Measurements from ENCODE around the gene AP3B2.
A peak's percentile ranks its signal among the peaks of the same experiment; 100 is the strongest.
"Not testable (repeated sequence)": the region's sequence is repeated elsewhere in the genome, so short reads cannot be mapped to it uniquely, and the experiment has no call there.

The AP3B2 gene, protein sequence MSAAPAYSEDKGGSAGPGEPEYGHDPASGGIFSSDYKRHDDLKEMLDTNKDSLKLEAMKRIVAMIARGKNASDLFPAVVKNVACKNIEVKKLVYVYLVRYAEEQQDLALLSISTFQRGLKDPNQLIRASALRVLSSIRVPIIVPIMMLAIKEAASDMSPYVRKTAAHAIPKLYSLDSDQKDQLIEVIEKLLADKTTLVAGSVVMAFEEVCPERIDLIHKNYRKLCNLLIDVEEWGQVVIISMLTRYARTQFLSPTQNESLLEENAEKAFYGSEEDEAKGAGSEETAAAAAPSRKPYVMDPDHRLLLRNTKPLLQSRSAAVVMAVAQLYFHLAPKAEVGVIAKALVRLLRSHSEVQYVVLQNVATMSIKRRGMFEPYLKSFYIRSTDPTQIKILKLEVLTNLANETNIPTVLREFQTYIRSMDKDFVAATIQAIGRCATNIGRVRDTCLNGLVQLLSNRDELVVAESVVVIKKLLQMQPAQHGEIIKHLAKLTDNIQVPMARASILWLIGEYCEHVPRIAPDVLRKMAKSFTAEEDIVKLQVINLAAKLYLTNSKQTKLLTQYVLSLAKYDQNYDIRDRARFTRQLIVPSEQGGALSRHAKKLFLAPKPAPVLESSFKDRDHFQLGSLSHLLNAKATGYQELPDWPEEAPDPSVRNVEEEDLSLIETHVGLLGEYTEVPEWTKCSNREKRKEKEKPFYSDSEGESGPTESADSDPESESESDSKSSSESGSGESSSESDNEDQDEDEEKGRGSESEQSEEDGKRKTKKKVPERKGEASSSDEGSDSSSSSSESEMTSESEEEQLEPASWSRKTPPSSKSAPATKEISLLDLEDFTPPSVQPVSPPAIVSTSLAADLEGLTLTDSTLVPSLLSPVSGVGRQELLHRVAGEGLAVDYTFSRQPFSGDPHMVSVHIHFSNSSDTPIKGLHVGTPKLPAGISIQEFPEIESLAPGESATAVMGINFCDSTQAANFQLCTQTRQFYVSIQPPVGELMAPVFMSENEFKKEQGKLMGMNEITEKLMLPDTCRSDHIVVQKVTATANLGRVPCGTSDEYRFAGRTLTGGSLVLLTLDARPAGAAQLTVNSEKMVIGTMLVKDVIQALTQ

DNA sequence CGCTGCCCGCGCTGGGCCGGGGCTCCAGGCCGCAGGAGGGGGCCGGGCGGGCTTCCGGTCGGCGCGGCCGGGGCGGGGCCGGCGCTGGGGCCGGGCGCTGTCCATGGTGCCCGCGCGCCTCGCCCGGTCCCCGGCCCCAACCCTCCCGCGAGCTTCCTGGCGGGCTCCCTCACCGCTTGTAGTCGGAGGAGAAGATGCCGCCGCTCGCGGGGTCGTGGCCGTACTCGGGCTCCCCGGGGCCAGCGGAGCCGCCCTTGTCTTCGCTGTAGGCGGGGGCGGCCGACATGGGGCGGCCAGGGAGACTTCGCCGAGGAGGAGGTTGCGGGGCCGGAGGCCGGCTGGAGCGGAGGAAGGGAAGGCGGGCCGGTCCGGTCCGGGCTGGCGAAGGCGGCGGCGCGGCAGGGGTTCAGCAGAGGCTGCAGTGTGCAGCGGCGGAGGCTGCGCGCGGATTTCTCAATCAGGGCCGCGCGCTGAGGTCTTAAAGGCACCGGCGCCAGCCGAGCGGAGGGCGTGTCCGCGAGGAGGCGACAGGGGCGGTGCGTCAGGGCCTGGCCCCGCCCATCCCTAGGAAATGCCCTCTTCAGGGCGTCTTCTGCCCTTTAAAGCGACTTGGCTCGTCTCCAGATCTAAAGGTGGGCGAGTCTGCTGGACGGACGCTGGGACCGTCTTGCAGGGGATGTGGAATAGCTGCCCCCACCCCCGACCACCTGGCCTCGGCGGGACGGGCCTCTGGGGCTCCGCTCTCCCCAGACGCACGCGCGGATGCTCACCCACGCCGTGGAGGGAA, at the start of gene AP3B2:
Gene AP3B2 (minus strand): TSS at position 455 of the 787 bp plus-strand sequence. CDS start 169 bp downstream, at position 286.
- DNase-seq = peak; percentile 44

DNA sequence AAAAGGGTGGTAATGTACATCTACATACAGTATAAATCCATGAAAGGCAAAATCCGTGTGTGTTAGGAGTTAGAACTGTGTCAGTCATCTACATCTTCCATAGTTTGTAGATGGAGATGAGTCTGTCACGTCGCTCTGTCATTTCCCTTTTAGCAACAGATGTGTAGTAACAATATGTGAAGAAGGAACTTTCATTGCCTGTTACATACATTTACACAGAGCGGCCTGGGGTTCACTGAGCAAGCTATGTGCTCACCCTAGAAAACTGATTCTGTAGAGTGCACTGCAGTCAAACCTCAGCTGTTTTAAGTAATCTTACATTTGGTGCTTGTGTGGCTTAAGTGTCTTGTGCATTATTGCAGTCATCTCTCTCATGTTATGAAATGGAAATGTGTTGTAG, 41.6 kb upstream of the AP3B2 start:
- no peak for DNase-seq

DNA sequence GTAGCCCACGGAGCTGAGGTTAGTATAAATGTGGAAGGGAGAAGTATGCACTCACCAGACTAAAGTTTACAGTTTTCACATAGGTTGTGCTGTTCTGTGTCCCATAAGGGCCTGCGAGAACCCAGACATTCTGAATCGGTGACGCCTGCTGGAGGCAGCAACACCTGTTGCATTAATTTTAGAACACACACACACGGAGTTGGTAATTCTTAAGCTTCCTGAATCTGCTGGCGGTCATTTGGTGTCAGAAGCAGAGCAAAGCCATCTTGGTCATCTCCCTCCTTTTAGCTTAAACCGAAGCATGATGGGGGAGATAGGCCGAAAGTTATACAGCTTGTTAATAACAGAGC, 41.1 kb upstream of the AP3B2 start:
- DNase-seq = no peak

DNA sequence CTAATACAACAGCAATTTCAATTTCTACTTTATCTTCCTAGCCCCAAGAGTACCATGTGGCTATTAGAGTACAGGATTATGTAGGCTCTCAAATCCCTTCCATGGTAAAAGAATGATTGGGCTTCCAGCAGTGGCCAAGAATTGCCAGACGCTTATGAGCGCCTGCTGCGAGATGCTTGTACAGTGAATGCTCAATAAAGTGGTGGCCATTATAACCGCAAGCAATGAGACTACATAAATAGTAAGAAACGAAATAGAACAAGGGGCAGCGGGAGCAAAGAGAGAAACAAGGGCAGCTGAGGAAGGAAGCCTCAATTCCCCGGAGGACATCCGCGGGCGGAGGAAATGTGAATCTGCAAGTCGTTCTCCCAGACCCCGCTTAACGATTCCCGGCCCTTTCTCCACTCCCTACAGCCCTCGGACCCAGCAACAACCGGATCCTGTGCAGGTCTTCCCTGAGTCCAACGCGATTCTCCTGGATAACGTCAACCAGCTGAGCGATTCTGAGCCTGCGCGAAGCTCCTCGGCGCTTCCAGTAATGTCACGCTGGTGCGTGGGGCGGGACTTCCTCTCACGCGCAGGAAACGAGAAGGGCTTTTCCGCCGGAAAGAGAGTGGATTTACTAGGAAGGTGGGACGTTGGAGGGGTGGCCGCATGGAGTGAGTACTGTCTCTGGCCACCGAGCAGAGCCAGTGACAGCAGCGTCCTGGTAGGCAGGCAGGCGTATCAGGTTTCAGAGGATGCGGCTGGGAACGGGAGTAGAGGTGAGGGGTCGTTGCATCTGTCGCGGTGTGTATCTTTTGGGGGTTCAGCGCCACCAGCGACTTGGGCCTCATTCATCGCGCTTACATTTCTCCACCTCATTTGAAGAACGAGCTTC, 40.5 kb upstream of the AP3B2 start:
- DNase-seq = peak; percentile 74

DNA sequence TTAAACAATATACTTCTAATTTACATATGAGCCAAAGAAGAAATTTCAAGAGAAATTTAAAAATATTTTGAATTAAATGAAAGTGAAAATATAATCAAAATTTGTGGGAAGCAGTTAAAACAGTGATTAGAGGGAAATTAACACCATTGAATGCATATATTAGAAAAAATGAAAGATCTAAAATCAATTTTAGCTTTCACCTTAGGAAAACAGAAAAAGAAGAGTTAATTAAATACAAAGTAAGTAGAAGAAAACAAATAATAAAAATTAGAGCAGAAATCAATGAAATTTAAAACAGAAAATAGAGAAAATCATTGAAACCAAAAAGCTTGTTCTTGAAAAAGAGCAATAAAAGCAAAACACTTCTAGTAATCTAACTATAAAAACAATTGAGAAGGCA, 38.6 kb upstream of the AP3B2 start:
- DNase-seq = no peak

DNA sequence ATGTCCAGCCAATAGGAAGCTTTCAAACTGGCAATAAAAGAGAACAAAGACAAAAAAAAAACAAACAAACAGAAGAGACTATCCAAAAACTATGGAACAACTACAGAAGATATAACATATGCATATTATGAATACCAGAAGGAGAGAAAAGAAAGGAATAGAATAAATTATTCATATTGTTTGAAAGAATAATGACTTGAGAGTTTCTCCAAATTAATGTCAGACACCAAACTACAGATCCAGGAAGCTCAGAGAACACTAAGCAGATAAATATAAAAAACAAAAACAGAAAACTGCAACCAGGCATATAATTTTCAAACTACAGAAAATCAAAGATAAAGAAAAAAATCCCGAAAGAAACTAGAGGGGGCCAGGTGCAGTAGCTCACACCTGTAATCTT, 34.1 kb upstream of the AP3B2 start:
- no peak for DNase-seq

DNA sequence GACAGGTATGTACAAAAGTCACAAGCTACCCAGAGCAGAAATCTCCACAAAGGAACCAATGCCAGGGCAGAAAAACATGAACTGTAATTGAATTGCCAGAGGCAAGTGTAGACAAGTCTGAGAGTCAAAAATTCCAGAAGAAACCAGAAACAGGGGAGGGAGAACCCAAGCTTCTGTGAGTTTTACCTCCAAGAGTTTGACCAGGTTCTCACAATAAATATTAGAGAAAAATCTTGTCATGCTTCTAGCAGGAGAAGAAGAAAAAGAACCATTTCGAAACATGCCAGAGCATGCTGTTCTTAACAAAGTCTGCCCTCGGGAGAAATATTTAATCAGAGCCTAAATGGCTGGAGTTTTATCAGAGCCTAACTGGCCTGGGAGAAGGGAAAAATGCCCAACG, 32.5 kb upstream of the AP3B2 start:
- no peak for DNase-seq

DNA sequence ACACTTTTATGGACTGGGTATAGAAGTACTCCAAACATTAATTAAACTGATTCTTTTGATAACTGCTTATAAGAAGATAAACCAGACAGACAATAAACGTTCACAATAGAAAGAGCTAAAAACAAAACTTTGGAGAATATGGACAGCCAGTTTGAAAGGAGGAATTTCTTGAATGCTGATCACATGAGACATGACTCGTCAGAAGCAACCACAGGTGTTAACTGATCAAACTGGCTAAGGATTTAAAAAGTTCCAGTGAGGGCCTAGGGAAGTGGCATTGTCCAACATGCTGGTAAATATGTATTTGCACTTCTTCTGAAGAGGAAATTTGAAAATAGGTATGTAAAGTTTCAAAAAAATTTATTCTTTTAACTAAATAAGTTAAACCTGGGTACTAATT, 29.4 kb upstream of the AP3B2 start:
- DNase-seq = no peak

DNA sequence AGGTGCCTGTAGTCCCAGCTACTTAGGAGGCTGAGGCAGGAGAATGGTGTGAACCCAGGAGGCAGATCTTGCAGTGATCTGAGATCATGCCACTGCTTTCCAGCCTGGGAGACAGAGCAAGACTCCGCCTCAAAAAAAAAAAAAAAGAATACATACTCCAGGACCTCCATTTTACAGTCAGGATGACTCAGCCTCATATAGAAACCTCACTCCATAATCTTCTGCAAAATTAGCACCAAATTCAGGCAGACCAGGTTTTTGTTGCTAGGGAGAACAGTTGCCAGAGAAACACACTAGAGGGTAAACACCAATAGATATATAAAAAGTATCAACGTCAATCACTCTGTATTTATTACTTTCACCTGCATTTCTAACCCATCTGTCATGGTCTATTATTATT, 28.3 kb upstream of the AP3B2 start:
- DNase-seq = no peak

DNA sequence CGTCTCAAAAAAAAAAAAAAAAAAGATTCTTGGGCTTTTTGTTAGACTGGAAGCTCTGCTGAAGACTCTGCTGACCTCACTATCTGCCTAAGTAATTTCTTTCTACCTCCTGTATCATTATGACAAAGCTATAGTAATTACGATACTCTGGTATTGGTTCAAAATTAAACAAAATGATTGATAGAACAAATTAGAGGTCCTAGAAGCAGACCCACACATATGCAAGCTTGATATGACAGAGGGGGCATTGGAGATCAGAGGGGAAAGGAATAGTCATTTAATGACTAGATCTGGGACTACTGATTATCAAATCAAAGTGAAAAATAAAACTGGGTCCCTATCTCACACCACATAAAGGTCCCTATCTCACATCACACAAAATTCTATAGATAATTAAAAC, 21.9 kb upstream of the AP3B2 start:
- no peak for DNase-seq

DNA sequence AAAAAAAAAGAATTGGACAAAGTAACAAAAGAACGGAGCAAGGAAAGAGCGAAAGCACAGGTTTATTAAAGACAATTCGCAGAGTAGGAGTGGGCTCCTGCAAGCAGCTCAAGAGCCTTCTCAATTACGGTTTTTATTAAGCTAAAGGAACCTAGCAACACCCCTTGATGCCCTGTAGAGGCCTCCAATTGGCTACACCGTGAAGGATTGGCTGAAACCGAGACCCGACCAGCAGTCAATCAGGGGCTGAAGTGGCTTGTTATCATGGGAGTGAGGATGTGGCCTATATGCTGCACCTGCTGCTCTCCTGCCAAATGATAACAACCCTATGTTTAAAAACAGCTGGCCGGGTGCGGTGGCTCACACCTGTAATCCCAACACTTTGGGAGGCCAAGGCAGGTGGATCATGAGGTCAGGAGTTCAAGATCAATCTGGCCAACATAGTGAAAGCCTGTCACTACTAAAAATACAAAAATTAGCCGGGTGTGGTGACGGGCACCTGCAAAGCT, 20.4 kb upstream of the AP3B2 start:
- no peak for DNase-seq

DNA sequence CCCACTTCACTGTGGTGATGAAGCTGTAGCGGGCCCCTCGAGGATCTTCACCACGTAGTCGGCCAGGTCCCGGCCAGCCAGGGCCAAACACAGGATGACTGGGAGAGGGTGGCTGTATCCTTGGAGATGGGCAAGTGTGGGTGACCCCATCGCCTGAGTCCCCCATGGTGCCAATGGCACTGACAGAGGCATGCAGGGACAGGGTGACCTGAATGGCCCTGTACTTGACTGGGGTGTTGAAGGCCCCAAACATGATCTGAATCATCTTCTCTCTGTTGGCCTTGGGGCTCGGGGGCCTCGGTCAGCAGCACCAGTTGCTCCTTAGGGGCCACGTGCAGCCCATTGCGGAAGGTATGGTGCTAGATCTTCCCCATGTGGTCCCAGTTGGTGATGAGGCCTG, 17.1 kb upstream of the AP3B2 start:
- no peak for DNase-seq

DNA sequence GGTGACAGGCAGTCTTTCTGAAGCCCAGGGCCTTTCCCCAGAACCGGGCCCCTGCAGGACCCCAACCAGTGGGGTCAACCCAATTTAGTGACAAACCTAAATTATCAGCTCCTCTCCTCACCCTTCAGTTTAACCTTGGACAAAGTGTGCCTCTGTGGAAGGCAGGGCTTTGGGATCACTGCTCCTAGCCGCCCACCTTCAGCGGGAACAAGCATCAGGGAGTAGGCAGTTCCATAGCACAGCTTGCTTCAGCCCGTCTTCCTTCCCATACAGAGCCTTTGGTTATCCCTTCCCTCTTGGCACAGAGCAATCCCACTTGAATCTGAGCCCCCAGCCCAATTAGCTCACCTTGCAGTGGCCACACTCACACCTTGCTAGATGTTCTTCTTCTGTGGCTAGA, 5.3 kb upstream of the AP3B2 start:
- no peak for DNase-seq

DNA sequence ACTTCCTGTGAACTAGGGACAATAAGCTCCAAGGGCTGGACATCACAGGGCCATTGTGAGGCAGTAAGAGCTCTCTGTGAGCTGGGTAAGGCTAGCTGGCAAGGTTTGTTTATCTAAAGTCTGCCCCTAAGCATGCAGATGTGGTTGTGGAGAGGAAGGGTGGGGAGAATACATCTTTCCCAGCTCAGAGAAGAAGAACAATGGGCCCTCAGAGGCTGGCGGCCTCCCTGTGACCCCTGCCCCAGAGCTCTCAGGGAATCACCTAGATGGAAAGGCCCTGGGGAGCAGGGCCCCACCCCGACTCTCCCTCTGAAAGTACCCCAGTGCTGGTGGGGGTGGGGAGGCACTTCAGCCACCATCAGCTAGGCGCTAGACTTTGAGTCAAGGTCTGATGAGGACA, 4.3 kb upstream of the AP3B2 start:
- no peak for DNase-seq

DNA sequence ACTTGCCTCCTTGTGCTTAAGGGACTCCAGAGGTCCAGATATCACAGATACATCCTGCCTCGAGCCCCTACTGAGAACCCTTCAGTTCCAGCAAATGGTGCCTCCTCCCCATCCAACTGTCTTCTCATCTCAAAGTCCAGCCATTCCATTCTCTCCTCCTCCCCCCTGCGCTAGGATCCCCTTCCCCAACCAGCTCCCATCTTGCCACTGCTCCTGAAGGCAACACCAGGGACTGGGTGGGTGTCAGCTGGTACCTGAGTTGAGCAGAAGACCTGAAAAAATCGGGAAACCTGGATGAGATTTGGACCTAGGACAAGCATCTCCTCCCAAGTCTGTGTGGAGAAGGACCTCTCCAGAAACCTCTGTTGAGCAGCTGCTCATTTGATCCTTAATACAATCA, 2.4 kb upstream of the AP3B2 start:
- no peak for DNase-seq

DNA sequence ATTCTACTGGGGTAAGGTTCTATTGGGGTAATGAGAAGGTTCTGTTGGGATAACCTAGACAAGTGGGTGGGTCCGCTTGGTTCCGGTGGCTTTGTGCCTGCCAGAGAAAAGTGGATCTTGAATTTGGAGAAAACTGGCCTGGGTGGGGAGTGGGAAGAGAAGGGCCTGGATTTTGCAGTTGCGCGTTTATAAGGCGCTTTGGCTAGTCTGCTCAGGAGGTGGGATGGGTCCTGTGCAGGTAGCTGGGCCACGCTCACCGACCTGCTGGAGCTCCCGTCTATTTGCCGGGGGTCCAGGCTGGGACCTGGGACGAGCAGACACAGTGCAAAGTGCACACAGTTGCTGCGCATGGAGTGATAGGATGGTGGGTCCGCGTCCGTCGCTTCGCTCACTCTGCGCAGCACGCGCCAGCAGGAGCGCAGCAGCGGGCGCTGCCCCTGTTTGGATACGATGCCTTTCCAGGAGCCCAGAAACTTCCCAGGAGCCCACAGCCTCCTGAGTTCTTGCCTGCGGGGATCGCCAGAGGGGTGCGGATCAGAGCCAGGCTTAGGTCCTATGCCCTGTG, 1.3 kb upstream of the AP3B2 start:
- DNase-seq = no peak

DNA sequence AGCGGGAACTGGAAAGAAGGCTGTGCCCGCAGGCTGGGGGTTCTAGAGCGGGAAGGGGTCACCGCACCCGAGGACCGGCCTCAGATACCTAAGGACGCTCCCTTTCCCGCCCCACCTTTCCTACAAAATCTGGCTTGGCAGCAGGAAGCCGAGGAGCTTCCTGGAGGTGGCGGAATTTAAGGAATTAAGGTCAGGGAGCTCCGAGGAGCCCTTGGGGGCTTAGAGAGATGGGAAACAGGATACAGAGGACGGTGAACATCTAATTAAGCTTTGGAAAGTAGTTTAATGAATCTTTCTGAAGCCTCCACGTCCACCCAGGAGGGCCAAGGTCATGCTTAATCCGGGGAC, 507 bp upstream of the AP3B2 start:
- no peak for DNase-seq

DNA sequence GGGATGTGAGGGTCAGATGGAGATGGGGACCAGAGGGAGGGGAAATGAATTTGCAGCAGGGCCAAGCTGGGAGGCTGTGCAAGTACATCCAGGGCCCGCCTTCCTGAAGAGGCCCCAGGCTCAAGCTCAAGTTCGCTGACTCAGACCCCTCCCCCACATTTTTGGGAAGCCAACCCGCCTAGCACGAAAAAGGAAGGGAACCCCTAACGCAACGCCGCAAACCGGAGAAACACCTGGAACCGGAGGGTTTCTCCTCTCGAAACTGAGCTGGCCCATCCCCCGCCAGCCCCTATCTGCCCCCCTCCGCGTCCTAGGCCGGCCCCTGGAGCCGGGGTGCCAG, 624 bp downstream of the AP3B2 start:
- no peak for DNase-seq

DNA sequence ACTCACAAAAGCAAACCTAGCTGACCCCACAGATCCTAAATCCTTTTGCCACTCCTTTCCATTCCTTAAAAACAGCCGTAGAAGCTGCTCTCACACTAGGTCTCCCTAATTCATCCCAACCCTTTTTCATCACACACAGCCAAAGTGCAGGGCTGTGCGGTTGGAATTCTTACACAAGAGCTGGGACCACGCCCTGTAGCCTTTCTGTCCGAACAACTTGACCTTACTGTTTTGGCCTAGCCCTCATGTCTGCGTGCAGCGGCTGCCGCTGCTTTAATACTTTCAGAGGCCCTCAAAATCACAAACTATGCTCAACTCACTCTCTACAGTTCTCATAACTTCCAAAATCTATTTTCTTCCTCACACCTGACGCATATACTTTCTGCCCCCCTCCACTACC, 3.8 kb downstream of the AP3B2 start:
- DNase-seq = not testable (repeated sequence)

DNA sequence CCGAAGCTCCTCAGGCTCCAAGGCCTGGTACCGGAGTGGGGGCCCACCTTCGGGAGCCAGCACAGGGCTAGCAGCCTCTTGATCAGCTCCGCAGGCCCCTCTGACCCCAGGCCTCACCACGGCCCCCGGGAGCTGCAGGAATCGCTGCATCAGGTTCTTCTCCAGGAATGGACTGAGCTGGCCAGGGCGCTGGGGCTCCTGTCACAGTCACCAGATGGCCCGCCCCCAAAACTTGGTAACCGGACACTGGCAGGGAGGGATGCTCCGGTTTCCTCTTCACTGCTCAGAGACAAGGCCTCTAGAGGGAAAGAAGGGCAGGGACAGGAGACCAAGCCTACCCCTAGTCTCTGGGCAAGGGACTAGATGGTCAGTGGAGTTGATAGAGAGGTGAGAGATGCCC, 9.9 kb downstream of the AP3B2 start:
- no peak for DNase-seq

DNA sequence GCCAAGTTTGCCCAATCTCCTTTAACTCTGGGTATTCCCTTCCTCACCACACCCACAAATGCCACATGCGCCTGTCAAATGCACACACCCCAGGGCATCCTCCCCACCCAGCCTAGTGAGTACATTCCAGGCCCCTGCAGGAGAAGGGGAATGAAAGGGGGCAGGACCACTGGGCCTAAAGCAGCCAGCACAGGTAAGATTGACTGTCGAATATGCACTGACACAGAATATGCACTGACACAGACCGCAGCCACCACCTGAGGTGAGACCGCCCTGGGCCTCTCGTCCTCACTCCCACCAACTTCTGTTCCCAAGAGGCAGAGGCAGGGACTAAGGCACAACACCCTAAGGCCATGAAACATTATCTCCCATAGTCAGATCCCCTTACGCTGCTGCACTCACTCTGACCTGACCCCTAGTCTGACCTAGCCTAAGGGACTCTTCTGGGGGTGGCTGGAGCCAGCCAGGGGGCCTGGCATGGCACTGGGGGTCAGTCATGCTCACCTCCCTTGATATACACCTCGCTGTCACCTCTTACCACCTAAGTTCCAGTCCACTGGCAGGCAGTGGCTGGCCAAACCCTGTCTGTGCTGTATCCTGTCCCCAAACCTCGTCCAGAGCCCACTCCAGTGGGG, 10.8 kb downstream of the AP3B2 start:
- DNase-seq = no peak
